ENCODE measurements around the gene SLC38A2.

The SLC38A2 gene

GRCh38 chr12:46391630-46392029, 19.1 kb upstream of the SLC38A2 start:
- no peak for DNase-seq (ENCODE audit: low read depth)

GRCh38 chr12:46390881-46391280, 18.3 kb upstream of the SLC38A2 start:
- DNase-seq (ENCODE audit: low read depth) = no peak

GRCh38 chr12:46390304-46390703, 17.7 kb upstream of the SLC38A2 start:
- no peak for DNase-seq (ENCODE audit: low read depth)

- DNase-seq (ENCODE audit: low read depth) = no peak
Observed at GRCh38 chr12:46389031-46389616, 16.6 kb upstream of the SLC38A2 start.

GRCh38 chr12:46388427-46389021, 16.0 kb upstream of the SLC38A2 start:
- no peak for DNase-seq (ENCODE audit: low read depth)

GRCh38 chr12:46387670-46388069, 15.1 kb upstream of the SLC38A2 start:
- no peak for DNase-seq (ENCODE audit: low read depth)

- DNase-seq (ENCODE audit: low read depth) = no peak
Observed at GRCh38 chr12:46386877-46387629, 14.5 kb upstream of the SLC38A2 start.

GRCh38 chr12:46386360-46386867, 13.8 kb upstream of the SLC38A2 start:
- DNase-seq (ENCODE audit: low read depth) = peak; percentile 87

GRCh38 chr12:46385438-46385837, 12.9 kb upstream of the SLC38A2 start:
- no peak for DNase-seq (ENCODE audit: low read depth)

- DNase-seq (ENCODE audit: low read depth) = no peak
Observed at GRCh38 chr12:46384451-46385309, 12.1 kb upstream of the SLC38A2 start.

GRCh38 chr12:46383654-46384450, 11.3 kb upstream of the SLC38A2 start:
- no peak for DNase-seq (ENCODE audit: low read depth)

- peak; percentile 86 for DNase-seq (ENCODE audit: low read depth)
Observed at GRCh38 chr12:46382964-46383653, 10.5 kb upstream of the SLC38A2 start.

- DNase-seq (ENCODE audit: low read depth) = no peak
Observed at GRCh38 chr12:46382408-46382963, 9.9 kb upstream of the SLC38A2 start.

GRCh38 chr12:46380881-46381280, 8.3 kb upstream of the SLC38A2 start:
- no peak for DNase-seq (ENCODE audit: low read depth)

GRCh38 chr12:46380022-46380796, 7.6 kb upstream of the SLC38A2 start:
- no peak for DNase-seq (ENCODE audit: low read depth)

GRCh38 chr12:46379352-46379751, 6.8 kb upstream of the SLC38A2 start:
- no peak for DNase-seq (ENCODE audit: low read depth)

- no peak for DNase-seq (ENCODE audit: low read depth)
Observed at GRCh38 chr12:46378530-46378929, 6.0 kb upstream of the SLC38A2 start.

- DNase-seq (ENCODE audit: low read depth) = no peak
Observed at GRCh38 chr12:46377678-46378077, 5.1 kb upstream of the SLC38A2 start.

GRCh38 chr12:46376579-46376978, 4.0 kb upstream of the SLC38A2 start:
- no peak for DNase-seq (ENCODE audit: low read depth)

- no peak for DNase-seq (ENCODE audit: low read depth)
Observed at GRCh38 chr12:46374711-46375110, 2.1 kb upstream of the SLC38A2 start.
